Left kidney (tissue), 8 donors: ENCODE measurements around the gene SF1. TPM values are rescaled to one million over a fixed set of nuclear protein-coding genes. Genes with fewer than 3 reads are reported as not detected.
"Not testable (repeated sequence)": the region's sequence is repeated elsewhere in the genome, so short reads cannot be mapped to it uniquely, and the experiment has no call there.

Experiments
- DNase-seq: peaks from one replicate; pipeline ENCODE4 v3.0.0-alpha.2; 2013
- long read RNA-seq, 8 donors: transcript quantifications; one replicate each; lab custom pipeline, GENCODE V29; 2026
- polyA plus RNA-seq: library from polyadenylated mRNA; unstranded; fragments of 120-200 nt; gene quantifications from one replicate; pipeline ENCODE4 v1.2.1, GENCODE V29; 2013; ENCODE audit not compliant: insufficient read length

The SF1 gene
- polyA plus RNA-seq: 520 TPM
- long read RNA-seq, donor 1, transcript SF1-212 (2 exons, 983 nt): major isoform, 12 of 204 reads
- long read RNA-seq, donor 1, transcript SF1-214 (3 exons, 802 nt): minor isoform, 10 of 204 reads
- long read RNA-seq, donor 1, transcript SF1-218 (4 exons, 584 nt): minor isoform, 5 of 204 reads
- long read RNA-seq, donor 1, partial matches to known transcripts: 161 of 204 reads
- long read RNA-seq, donor 1, other reads (novel, unspliced or antisense): 0 of 204 reads
- long read RNA-seq, donor 2, transcript SF1-201 (13 exons, 2,850 nt): minor isoform, 5 of 146 reads
- long read RNA-seq, donor 2, transcript SF1-212 (2 exons, 983 nt): major isoform, 23 of 146 reads
- long read RNA-seq, donor 2, partial matches to known transcripts: 106 of 146 reads
- long read RNA-seq, donor 2, other reads (novel, unspliced or antisense): 0 of 146 reads
- long read RNA-seq, donor 3, transcript SF1-212 (2 exons, 983 nt): major isoform, 16 of 99 reads
- long read RNA-seq, donor 3, partial matches to known transcripts: 71 of 99 reads
- long read RNA-seq, donor 3, other reads (novel, unspliced or antisense): 0 of 99 reads
- long read RNA-seq, donor 4, partial matches to known transcripts: 0 of 2 reads
- long read RNA-seq, donor 4, other reads (novel, unspliced or antisense): 0 of 2 reads
- long read RNA-seq, donor 5, transcript SF1-201 (13 exons, 2,850 nt): major isoform, 6 of 39 reads
- long read RNA-seq, donor 5, transcript SF1-204 (13 exons, 3,470 nt): minor isoform, 5 of 39 reads
- long read RNA-seq, donor 5, partial matches to known transcripts: 19 of 39 reads
- long read RNA-seq, donor 5, other reads (novel, unspliced or antisense): 0 of 39 reads
- long read RNA-seq, donor 6, transcript SF1-214 (3 exons, 802 nt): major isoform, 6 of 91 reads
- long read RNA-seq, donor 6, transcript SF1-212 (2 exons, 983 nt): major isoform, 6 of 91 reads
- long read RNA-seq, donor 6, partial matches to known transcripts: 66 of 91 reads
- long read RNA-seq, donor 6, other reads (novel, unspliced or antisense): 0 of 91 reads
- long read RNA-seq, donor 7, transcript SF1-201 (13 exons, 2,850 nt): minor isoform, 5 of 172 reads
- long read RNA-seq, donor 7, transcript SF1-212 (2 exons, 983 nt): major isoform, 27 of 172 reads
- long read RNA-seq, donor 7, partial matches to known transcripts: 120 of 172 reads
- long read RNA-seq, donor 7, other reads (novel, unspliced or antisense): 6 of 172 reads
- long read RNA-seq, donor 8, transcript SF1-212 (2 exons, 983 nt): major isoform, 6 of 30 reads
- long read RNA-seq, donor 8, partial matches to known transcripts: 19 of 30 reads
- long read RNA-seq, donor 8, other reads (novel, unspliced or antisense): 0 of 30 reads

DNA sequence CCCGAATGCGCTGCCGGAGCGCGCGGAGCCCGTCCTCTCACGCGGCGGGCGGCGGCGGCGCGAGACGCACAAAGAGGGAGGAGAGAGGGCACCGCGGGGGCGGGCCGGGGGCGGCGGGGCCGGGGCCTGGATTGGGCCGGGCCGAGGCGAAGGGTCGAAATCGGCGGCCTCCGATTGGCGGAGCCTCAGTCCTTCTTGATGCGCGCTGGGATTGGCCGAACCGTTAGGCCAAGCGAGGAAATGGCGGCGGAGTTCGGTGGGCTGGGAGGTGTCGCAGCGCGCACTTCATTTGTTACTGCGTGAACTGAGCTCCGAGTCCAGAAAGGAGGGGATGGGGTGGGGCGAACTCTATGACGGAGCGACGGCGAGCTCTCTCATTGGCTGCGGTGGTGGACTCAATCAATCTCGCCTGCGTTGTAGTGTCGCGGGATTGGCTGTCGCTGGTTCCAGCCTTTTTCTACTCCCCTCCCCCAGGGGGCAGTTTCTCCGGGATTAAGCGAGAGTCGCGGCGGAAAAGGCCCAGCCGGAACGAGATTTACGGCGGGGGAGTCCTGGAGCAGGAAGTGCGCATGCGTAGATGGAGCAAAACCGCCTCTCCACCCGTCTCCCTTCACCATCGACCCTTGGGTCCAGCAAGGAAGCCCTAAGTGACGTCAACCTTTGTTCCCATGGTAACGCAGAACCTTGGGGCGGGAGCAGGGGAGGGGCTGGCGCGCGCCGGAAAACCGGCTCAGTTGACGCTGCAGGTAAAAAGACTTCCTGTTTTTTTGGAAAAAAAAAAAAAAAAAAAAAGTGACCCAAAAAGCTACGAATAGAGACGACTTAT lies at the start of gene SF1:
Gene SF1 (minus strand): TSS at position 70 of the 826 bp plus-strand sequence. CDS start 150 bp downstream, outside the sequence.
- peak; percentile 100 for DNase-seq

- DNase-seq: no peak
Observed at GRCh38 chr11:64827451-64827839, 49.1 kb upstream of the SF1 start.

DNA sequence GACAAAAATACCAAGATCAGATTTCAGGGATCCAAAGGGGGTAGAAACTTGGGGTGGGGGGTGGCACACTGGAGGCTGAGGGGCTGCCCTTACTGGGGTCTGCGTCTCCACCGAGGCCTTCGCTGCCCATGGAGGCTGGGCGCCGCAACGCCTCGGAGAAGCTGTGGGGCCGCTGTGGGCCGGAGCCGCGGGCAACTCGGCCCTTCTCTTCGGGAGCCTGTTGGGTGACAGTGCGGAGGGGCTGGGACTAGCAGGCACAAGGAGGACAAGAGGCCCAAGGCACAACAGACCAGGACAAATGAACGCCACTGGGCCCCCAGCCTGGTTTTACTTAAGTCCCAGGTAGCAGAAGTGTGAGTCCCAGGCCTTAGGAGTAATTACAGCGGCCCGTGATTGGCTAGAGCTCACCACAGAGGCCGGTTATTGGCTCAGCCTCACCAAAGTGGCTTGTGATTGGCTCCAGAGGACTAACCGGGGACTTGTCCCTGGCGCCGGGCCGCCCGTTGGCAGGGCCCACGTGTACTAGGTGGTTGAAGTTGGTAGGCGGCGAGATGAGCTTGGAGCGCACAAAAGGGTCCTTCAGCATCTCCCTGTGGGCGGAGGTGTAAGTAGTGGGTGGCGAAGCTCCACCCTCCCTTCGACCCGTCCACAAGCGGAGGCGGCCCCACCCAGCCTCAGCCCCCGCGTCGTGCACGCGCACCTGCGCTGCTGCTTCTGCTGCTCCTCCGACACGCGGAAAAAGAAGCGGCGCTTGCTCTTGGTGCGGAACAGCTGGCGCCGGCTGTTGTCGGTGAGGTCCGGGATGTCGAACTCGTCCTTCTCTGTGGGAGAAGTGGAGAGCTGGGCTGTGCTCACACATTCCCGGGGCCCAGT lies 48.5 kb upstream of the SF1 start:
- no peak for DNase-seq

DNA sequence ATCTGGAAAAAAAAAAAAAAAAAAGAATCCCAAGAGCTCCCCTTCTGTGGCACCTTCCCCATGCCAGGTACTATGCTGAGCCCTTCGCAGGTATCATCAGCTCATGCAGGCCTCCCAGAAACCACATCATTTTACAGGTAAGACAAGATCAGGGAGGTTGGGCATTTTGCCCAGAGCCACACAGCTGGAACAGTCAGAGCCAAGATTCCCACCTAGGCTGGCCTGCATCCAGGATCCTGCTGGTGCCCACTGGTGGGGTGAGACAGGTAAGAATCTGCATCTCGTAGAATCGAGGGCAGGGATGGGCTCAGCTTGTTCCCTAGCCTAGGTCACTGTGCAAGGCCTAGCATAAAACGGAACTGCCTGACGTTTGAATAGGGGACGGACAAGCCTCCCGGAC lies 47.7 kb upstream of the SF1 start:
- DNase-seq: no peak

GRCh38 chr11:64823568-64824119 lies 45.3 kb upstream of the SF1 start:
- no peak for DNase-seq

- DNase-seq: no peak
Observed at GRCh38 chr11:64817476-64817875, 39.1 kb upstream of the SF1 start.

DNA sequence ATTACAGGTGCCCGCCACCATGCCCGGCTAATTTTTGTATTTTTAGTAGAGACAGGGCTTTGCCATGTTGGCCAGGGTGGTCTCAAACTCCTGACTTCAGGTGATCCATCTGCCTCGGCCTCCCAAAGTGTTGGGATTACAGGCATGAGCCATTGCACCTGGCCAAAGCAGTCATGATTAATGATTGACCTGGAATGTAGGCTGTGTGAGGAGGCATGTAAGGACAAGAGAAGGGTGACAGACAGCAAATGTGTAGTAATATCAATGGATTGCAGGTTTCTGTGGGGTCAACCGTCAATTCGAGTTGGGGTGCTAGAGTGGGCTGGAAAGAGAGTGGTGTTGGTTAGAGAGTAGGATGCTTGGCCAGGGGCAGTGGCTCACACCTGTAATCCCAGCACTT lies 37.1 kb upstream of the SF1 start:
- DNase-seq: not testable (repeated sequence)

GRCh38 chr11:64814712-64815187 lies 36.4 kb upstream of the SF1 start:
- no peak for DNase-seq

DNA sequence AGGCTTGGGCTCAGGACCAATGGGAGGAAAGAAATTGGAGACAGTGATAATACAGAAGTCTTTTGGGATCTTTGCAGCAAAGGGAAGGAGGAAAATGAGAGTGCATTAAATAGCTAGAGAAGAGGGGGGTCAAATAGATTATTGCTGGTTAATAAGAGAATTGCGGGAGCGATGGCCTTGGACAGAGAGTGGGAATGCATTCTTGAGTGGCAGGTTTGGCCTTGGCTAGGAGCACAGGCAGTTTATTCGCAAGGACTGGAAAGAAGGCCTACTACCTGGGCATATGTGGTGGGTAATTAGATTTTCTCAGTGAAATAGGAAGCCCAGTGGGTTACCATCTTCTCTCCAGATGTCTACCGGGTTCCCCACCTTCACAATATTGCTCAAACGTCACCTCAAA lies 35.5 kb upstream of the SF1 start:
- no peak for DNase-seq

DNA sequence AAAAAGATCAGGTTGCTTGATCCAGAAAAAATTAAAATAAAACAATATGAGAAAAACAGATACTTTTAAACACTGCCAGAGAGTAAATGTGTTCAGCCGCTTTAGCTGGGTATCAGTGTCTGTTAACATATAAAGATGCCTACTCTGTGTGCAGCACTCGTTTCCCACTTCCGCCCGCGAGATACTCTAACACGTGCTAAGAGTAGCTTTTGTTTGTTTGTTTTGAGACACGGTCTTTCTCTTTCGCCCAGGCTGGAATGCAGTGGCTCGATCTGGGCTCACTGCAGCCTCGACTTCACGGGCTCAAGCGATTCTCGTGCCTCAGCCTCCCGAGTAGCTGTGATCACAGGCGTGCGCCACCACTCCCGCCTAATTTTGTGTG lies 32.5 kb upstream of the SF1 start:
- no peak for DNase-seq

GRCh38 chr11:64810271-64810890 lies 32.0 kb upstream of the SF1 start, which contains the start of gene MEN1:
Gene MEN1, minus strand, starts transcription at chr11:64810551. Its CDS starts 442 bp downstream, at chr11:64810109.
- DNase-seq: peak; percentile 96

DNA sequence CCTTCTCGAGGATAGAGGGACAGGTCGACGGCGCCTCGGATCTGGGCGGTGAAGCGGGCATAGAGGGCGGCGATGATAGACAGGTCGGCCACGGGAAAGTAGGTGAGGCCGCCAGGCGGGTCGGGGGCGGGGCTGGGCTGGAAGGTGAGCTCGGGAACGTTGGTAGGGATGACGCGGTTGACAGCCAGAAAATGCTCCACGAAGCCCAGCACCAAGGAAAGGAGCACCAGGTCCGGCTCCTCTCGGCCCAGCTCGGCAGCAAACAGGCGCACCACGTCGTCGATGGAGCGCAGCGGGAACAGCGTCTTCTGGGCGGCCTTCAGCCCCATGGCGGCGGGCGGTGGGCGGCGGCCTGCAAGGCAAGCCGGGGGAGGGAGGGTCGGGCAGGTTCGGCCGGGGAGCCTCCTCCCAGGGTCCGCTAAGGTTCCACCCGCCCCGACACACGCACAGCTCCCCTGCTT lies 31.5 kb upstream of the SF1 start:
- DNase-seq: no peak

GRCh38 chr11:64805481-64805880 lies 27.1 kb upstream of the SF1 start:
- no peak for DNase-seq

- DNase-seq: no peak
Observed at GRCh38 chr11:64804346-64805210, 26.2 kb upstream of the SF1 start.

- DNase-seq: no peak
Observed at GRCh38 chr11:64803846-64804345, 25.6 kb upstream of the SF1 start.

DNA sequence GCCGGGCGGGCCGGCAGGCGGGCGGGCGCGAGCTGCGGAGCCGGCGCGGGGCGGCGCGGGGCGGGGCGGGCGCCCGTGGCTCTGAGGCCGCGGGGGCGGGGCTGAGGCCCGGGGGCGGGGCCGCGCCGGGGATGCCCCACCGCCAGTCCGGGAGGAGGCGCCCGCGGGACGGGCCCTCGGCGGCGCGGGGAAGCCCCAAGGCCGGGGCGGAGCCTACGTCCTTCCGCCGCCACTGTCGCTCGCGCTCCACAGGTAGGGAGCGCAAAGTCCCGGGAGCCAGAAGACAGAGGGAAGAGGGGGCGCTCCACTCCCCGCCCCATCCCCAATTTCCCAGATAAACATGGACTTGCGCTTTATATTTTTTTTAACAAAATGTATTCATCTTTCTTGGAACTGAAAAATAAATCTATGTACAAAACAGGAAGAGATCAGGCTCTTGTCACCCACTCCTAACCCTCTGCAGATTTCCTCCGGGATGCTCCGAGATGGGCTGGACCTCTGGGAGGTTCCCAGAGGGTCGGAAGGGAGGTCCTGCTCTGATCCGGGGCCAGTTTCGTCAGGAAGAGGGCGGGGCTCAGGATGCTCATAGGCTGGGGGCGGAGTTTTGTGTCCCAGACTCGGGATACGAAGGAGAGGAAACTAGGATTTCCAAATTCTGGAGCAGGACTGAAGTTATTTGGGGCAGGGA lies 25.0 kb upstream of the SF1 start, which contains the start of gene MAP4K2:
Gene MAP4K2 (minus strand): TSS at position 57 of the 688 bp plus-strand sequence. CDS start 65 bp downstream, outside the sequence.
- DNase-seq: peak; percentile 88
